Activated CD4-positive, alpha-beta T cell treated with anti-CD3 and anti-CD28 coated beads, Interleukin-2, Interleukin-4, amounts not matched to agents 100 ng/mL and 50 ng/mL, durations not matched to agents 16 hours and 8 hours (primary cell): ENCODE measurements around the gene ADAM8.
"Not testable (repeated sequence)": the region's sequence is repeated elsewhere in the genome, so short reads cannot be mapped to it uniquely, and the experiment has no call there.

ENCODE experiments used
- DNase-seq: peaks from one replicate; pipeline ENCODE4 v3.0.0-alpha.2; 2020; ENCODE audit warnings: low spot score

Gene ADAM8

GRCh38 chr10:133267829-133268228 is 8.8 kb downstream of the ADAM8 start:
- DNase-seq: no peak

GRCh38 chr10:133267293-133267692 is 9.4 kb downstream of the ADAM8 start:
- no peak for DNase-seq

DNA sequence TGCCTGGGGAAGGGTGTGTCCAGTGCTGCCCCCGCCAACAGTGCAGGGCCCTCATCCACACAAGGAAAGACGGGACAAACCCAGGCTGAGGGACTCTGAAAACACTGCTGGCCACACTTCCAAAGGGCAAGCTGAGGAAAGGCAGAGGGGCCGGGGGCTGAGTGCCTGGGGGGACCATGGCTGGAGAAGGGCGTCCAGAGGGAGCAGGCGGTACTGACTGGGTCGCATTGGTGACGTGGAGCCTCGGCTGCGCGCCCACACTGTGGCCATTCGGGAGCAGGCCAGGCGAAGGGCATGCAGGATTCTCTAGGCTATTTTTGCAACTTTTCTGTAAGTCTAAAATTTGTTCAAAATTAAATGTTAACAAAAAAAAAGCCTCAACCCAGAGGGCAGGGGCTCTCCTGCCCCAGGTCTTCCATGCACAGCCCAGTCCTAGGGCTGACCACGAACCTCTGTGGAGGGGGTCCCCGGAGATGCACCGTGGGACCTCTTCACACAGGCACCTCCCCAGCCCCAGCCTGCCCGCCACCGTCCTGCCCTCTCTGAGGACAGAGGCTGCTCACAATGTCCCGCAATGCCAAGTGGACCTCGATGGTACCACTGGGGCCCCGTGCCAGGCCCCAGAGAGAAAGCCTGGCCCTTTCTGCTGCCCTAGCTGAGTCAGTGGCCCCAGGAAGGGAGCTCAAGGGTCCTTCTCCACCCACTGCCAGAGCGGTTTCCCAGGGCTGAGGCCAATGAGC is 10.4 kb downstream of the ADAM8 start:
- DNase-seq: no peak

DNA sequence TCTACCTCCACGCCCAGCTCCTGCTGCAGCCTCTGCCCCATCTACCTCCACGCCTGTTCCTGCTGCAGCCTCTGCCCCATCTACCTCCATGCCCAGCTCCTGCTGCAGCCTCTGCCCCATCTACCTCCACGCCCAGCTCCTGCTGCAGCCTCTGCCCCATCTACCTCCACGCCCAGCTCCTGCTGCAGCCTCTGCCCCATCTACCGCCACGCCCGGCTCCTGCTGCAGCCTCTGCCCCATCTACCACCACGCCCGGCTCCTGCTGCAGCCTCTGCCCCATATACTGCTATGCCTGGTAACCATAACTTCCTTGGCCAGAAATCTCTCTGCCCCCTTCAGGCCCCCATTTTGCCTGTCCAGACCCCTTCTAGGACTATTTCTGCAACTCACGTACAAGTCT is 11.6 kb downstream of the ADAM8 start:
- not testable (repeated sequence) for DNase-seq

GRCh38 chr10:133264461-133264860 is 12.2 kb downstream of the ADAM8 start:
- no peak for DNase-seq

- DNase-seq: no peak
These were observed 13.0 kb downstream of the ADAM8 start for GRCh38 chr10:133263674-133264073.

- DNase-seq: no peak
These were observed 14.0 kb downstream of the ADAM8 start for GRCh38 chr10:133262696-133263095.

- DNase-seq: peak; percentile 84
These were observed 14.8 kb downstream of the ADAM8 start for GRCh38 chr10:133261726-133262325.

GRCh38 chr10:133260895-133261725 is 15.6 kb downstream of the ADAM8 start:
- peak; percentile 50 for DNase-seq

DNA sequence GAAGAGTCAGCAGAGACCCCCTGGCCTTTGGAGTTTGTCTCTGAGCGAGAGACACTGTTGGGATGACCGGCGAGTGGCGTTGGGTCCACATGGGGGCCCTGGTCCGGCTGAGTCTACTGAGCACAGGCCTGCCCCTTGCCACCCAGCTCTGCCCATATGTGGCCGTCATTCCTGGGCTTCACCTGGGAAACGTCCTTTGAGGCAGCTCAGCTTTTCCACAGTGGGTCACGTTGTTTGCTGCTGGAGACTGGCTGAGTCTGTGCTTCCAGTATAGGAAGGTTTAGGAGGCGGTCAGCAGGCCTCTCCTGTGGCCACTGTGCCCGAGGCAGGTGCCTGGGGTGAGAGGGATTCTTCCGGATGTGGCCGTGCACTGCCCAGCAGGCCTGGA is 17.1 kb downstream of the ADAM8 start:
- no peak for DNase-seq

GRCh38 chr10:133258818-133259601 is 17.7 kb downstream of the ADAM8 start:
- DNase-seq: peak; percentile 96

DNA sequence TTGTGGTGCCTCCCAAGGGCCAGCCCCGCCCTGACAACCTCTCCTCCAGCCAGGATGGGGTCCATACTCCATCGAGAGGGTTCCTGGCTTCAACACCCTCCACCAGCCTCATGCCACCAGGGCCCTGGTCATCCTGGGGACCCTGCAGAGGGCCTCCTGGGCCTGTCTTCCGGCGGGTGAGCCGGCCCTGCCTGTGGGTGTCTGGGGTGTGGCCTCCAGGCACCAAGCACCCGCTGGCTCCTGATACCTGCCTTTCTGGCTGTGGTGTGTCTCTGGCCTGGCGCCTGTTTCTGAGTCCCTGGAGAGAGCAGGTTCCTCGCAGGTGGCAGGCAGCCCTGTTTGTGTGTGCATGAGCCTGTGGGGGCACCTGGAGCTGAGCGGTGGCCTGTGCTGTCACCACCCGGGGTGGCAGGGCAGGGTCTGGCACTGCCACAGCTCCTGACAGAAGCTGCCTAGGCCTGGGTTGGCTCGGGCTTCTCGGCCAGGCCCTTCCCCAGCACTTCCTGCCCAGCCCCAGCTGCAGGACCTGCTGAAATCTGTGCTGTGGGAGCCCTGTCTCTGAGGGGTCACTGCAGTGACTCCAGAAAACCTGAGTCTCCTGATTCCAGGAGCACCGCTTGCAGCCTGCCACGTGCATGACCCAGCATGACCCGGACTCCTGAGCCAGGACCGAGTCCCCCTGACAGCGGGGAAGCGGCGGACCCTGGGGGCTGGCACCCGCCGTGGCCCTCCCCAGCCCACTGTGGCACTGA is 18.4 kb downstream of the ADAM8 start:
- DNase-seq: peak; percentile 49

DNA sequence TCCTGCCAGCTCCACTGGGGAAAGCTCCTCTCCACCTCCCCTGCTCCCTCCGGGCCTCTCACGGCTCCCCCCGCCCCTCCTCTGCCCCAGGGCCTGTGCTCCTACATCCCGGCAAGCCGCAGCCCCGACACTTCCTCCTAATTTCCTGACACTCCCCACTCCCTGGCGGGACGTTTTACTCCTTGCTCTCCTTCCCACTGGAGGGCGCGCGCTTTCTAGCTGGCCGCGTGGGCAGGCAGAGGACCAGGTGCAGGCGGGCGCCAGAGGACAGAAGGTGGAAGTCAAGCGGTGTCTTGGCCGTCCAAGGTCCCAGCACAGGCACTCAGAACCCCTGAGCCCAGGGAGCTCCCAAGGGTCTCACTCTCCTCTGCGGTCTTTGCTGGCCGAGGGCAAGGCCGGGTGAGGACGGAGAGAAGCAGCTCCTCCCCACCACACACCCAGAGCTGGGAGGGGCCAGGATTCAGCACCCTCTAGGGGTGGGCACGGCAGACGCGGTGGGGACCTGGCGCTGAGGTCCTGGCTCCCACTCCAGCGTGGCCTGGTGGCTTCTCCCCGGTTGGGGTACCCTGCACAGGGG is 19.1 kb downstream of the ADAM8 start:
- DNase-seq: no peak

DNA sequence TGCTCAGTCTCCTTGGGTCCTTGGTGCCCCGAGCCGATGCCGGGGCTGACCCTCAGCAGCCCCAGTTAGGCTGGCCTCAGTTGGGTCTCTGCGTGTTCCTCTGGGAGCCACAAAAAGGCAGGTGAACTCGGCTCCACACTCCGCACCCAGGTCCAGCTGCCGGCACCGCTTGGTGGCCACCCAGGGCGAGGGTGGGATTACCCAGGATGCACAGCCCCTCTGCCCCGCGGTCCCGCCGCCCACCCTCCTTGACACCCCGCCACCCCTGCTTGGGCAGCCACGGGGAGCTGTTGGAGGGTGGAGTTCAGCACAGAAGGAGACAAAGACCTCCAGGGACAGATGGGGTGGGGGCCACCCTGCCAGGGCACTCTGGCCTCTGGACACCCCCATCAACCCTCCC is 21.3 kb downstream of the ADAM8 start:
- DNase-seq: no peak

- DNase-seq: no peak
These were observed 22.1 kb downstream of the ADAM8 start for GRCh38 chr10:133254421-133255120.

GRCh38 chr10:133253361-133253955 is 23.2 kb downstream of the ADAM8 start:
- no peak for DNase-seq

DNA sequence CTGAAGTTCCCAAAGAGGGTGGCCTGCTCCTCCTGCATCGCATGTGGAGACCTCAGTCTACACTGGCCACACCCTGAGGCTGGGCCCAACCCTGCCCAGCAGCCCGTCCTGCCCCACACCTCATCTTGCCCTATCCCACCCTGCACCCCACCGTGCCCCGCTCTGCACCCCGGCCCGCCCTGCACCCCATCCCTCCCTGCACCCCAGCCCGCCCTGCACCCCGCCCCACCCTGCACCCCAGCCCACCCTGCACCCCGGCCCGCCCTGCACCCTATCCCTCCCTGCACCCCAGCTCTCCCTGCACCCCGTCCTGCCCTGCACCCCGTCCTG is 24.5 kb downstream of the ADAM8 start:
- no peak for DNase-seq

DNA sequence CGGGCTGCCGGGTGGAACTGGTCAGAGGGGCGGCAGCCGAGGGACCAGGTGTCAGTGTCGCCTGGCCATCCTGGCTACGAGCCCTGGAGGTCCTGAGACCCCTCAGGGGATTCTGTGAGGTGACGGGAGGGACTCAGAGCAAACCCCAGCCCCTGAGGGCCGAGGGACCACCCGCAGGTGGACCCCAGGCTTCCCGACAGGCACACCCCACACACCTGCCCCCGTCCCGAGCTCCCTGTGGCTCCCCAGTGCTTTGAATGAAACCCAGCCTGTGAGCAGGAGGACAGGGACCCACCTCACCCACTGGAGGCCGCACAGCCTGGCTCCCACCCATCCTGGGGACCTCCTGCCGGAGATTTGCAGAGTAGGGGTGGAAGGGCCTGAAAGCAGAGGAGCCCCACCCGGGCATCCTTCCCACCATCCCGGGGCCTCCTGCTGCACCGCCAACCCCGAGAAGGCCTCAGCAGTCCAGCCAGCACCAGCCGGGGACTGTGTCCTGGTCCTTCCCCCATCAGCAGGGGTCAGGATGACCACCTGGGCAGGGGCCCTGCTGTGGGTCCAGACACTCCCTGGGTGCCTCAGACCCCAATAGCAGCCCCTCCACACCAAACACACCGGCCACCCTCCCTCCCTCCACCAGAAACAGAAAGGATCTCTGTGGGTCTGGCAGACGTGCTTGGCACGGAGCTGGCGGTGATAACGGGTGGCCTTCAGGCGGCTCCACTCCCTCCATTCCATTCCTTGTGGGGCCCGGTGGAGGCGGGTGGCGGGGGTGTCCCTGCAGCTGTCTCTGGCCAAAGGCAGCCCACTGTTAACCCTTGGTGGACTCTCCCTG is 25.1 kb downstream of the ADAM8 start:
- no peak for DNase-seq
